ENCODE data around the gene PRKG1.

The PRKG1 gene

DNA sequence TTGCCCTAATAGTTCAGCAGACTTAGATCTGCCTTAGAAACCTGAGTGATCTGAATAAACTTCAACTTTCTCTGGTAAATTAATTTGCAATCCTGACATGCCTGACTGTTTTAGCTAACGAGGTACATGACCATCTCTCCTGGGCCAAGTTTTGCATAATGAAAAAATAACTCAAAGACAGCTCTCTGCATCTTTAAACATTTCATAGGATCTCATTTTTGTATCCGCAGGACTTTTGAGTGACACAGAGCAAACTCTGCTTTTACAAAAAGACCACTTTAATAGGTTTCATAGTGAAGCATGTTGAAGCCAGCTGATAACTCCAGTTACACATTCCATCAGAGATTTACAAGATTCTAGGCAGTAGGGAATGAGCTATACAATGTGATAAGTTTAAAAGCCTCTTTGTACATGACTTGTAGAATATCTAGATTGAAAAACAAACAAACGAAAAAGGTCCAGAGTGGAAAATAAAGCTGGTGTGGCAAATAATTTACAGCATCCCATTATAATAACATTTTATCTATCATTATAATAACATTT is 2.1 kb downstream of the PRKG1 start:
- DNase-seq (ENCODE audit: low read depth in 2 of 2), result no peak

DNA sequence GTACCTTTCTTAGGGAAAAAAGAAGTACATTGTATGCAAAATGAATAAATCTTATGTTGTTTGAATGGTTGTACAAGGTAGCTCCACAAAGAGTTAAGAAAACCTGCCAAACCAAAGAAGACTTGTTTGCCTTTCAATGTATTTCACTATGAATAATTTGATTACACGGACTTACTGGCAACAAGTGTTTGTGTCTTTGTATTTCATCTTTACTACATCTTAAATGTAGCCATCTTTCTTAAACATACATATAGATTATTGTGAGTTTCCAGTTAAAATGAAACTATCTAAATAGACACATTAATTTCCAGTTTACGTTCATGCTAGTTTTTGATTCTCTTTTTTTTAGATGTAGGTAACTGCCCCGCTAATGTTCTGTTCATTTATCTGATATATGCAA is 2.8 kb downstream of the PRKG1 start:
- DNase-seq (ENCODE audit: low read depth in 2 of 2), result no peak

DNA sequence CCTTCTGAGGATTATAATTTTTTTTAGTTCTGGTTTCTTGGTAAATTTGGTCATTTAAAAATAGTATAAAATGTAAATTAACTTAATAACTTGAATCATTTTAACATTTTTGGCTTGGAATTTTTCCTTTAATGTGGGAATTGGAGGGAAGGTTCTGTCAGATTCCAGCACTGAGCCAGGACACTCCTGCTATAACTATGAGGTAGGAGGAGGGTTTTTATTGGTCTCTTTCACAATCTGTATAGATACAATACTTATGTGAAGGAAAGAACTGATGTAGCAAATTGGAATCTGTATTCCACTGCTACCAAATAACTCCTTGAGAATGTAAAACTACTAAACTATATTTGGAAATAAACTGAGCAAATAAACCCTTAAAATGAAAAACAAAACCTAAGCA is 3.2 kb downstream of the PRKG1 start:
- DNase-seq (ENCODE audit: low read depth in 2 of 2), result no peak

DNA sequence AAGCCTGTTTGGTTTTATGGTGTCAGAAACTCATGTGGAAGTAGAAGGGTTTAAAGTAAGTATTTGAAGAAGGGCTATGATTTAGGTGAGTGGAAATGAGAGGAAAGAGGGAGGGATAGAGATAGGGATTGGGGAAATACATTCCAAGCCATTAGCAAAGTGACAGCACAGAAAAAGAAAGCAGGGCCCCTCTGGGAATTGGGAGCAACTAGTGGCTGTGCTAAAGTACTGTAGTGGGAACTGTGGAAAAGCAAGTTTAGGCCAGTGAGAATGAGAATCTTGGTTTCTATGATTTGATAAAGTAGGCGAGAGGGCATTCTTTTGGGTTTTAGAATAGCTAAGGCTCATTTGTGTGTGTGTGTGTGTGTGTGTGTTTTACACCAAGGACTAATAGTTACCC is 5.0 kb downstream of the PRKG1 start:
- no peak for DNase-seq (ENCODE audit: low read depth in 2 of 2)

DNA sequence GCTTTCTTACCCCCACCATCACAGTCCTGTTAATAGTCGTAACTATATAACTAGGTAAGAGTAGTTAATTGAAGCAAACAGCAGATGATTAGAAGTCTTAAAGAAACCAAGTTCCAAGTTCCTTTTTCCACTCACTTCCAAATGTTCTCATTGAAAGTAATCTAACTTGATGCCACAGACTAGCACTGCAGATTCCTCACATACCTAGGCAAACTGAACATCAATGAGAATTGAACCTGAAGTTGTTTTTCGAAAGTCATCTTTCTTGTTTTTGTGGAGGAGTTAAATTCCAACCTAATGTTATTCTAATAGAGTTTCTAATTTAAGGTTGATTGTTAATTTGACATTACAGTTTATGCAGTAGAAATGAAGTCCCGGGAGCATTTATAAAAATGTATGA is 5.5 kb downstream of the PRKG1 start:
- no peak for DNase-seq (ENCODE audit: low read depth in 2 of 2)

DNA sequence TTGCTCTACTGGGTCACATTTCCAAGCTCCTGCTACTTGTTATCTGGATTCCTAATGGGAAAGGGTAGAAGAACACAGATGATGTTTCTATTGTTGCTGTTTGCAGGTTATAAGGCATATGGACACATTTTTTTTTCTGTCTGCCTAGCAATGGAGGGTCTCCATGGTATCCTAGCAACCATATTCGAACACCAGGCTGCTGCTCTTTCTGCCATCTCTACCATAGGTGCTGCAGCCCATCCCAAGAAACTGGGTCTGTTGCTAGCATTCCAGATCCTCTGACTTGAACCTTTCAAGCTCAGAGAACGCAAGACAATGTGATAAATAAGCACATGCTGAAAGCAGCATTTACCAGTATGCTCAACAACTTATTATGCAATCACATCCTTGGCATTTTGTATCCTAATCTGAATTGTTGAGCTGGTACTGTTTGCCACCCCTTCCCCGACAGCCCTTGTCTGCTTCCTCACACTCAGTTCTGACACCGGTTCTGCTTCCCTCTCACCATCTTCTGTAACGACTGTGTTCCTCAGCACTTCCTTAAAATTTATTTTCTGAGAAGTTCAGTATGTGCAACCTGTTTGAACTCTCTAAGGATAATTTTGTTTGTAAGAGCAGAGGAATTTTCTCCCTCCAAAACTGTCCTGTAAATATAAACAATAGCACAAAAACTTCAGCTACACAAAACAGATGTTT is 6.2 kb downstream of the PRKG1 start:
- DNase-seq (ENCODE audit: low read depth in 2 of 2), result no peak

DNA sequence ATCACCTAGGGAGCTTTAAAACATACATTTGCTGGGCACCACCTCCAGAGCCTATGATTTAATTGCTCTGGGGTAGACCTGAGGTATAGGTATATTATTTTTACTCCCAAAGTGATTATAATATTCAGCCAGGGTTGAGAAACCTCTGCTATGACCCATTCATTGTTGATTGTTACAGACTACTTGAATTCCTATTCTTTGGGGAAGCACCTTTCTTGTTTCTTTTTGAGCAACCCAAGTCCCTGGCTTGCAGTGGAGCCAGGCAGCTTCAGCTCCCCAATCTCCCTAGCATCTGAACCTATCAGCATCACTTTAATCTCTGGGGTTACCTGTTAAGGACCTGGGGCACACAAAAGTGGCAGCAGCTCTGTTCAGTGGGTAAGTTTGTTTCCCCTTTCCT is 8.6 kb downstream of the PRKG1 start:
- DNase-seq (ENCODE audit: low read depth in 2 of 2), result no peak

DNA sequence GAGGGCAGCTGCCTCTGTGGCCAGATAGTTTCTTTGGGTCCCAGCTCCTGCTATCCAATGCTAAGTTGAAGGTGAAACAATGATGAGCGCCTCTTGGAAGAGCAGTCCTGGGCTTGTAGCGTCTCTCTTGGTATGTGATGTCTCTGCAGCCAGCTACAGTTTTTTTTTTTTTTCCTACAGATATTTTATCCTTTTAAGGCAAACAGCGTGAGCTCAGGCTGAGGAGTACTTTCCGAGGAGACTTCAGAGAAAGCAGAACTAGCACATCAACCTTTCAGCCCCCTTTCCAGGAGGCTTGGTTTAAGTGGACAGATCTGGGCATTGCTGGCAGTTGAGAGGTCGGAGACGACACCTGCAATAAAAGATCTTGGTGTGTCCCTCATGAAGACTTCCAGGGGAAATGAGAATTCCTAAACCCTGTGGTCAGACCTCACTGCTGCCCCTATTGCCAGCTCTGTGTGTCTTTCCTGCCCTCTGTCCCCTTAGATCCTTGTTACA is 9.1 kb downstream of the PRKG1 start:
- no peak for DNase-seq (ENCODE audit: low read depth in 2 of 2)

DNA sequence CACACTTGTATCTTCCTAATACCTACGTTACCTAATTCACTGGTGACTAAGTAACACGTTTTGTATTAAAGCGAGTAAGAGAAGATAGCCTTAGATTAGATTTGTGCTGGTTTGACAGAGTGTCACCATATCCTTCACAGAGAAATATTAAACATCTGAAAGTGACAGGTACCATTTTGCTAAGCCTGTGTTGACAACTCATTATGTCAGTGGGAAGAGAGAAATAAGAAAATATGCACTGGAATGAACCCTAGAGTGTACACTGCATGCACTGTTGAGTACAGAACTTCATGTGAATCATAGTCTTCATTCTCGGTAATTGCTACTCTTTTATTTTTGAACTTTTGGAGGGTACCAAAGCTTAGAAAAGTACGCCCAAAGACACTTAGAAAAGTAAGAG is 10.9 kb downstream of the PRKG1 start:
- DNase-seq (ENCODE audit: low read depth in 2 of 2), result no peak

DNA sequence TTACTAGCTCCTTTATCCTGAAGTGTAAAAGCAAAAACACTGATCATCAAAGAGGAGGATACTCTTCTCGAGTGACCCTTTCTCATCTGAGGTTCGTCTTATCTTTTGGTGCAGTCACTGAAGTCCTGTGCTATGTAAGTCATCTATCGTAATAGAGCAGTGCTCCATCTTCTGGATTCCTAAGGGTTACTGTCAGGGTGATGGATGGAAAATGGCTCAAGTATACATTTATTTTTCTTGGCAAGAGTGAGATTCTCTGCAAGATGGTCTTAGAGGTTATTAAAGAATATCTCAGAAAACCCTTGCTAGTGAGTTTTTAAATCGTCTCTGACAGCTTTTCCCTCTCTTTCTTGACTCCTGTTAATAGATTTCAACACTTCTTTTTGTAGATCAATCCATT is 12.4 kb downstream of the PRKG1 start:
- DNase-seq (ENCODE audit: low read depth in 2 of 2), result no peak

DNA sequence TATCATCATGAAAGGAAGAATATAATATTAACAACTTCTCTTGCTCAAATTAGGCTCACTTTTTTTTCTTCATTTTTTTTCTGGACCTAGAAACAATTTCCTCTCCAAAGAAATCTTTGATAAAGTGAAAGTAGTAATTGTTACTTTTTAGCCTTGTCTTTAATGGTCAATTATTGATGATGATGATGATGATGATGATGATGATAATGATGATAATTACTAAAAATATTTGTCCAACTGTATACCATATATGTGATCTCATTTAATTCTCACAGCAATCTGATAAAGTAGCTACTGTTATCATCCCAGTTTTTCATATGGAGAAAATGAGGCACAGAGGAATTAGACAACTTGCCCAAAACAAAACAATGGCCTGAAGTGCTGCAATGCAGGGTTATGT is 12.8 kb downstream of the PRKG1 start:
- DNase-seq (ENCODE audit: low read depth in 2 of 2), result no peak

DNA sequence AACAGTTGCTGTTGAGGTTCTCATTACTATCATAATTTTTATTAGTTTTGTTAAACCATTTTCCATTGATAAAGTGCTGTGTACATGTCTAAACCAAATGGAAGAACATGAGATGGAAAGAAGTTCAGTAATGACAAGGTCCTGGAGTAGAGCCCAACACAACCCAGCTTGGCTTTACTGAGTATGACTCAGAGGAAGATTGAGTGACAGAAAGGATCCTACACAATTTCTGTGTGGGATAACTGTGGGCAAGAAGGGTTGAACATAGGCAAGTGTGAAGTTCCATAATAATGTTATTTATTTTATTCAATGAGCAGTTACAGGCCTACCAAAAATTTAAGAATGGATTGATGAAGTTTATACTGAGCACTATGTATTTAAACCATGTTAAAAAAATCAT is 15.9 kb downstream of the PRKG1 start:
- DNase-seq (ENCODE audit: low read depth in 2 of 2), result no peak

DNA sequence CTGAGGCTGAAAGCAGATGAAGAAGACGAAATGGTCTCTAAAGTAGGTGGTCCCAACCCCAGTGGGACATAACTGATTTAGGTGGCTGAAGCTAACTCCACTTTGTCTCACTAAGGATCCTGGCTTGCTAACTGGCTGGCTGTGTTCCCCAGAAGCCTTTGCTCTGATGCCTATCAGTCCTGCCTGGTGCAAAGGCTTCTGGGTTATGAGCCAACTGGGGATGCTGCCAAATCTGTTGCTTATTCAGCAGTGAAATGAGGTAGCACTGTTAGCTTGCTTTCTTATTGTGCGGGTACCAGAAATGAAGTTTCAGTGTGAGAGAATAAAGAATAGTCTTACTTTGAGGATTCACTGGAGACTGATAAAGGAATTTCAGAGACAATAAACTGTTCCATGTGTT is 18.1 kb downstream of the PRKG1 start:
- no peak for DNase-seq (ENCODE audit: low read depth in 2 of 2)

DNA sequence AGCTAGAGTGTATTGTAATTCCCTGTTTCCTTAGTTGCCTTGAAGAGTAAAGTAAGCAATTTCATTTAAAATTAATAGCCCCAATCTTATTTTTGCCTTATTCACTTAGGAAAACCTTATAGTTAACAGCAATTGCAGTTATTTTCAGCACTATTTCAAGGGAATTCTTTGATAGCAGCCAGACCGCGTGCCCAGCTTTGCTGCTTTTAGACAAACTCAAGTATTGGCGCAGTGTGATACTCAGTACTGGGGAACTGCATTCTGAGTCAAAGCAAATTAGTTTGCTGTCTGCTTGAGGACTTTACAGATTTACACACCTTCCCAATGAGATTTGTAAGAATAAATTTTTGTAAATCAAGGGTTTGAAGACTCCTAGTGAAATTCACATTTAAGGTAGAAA is 21.2 kb downstream of the PRKG1 start:
- no peak for DNase-seq (ENCODE audit: low read depth in 2 of 2)

DNA sequence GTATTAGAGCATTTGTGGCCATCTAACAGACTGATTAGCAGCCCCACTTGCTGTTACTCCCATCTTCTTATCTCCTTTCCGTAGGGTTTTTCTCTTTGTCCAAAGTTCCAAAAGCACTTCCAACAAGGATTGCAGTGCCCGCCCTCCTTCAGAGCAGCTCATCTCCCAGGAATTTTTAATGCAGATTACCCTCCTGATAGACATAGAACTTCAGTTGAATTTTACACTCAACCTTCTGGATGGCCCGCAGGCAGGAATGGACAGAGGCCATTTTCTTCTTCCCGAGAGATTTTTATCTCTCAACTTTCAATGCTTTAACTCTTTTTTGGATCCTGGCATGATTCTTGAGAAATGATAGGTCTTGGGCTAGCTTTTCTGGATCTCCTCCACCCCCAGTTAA is 23.3 kb downstream of the PRKG1 start:
- DNase-seq (ENCODE audit: low read depth in 2 of 2), result no peak

DNA sequence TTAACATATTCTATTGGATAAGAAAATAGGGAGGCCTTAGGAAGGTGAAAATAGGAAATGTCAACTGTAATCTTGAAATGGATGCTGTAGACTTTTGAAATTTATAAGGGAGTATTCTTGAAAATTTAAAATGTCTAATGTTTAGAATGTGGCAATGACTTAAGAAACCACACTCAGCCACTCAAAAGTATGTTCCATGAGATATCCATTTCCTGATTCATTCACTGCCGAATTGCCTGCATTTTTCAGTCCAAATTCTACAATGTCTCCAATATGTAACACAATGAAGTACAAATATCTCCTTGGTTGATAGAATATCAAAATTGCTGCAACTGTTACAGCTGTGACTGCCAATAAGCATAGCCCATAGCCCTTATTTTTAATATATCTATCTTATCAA is 25.9 kb downstream of the PRKG1 start:
- no peak for DNase-seq (ENCODE audit: low read depth in 2 of 2)

DNA sequence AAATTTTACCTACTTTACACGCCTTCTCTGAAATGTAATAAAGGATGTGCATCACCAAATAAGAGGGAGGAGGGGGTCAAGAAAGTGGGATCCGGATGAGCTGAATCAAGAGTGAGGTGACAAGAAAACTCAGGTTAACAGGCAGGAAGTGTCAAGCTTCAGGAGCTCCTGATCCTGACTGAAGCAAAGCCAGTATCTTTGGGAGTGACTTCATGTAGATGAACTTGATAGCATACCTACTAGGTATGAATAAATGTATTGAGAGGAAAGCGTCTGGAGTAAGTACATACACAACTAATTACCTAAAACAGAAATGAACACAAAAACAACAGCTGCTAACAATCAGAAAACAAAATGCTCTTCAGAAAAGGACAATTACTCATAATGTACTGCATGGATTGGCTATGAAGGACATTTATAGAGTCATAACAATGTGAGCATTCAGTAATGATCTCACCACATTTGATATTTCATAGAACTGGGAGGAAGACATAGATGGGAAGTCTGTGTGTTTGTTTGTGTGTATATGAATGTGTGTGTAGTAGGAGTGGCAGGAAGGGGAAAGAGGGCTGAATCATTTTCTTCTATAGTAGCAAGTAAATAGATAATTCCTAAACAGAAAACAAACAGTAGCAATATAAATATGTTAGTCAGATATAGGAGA is 29.4 kb downstream of the PRKG1 start:
- no peak for DNase-seq (ENCODE audit: low read depth in 2 of 2)

DNA sequence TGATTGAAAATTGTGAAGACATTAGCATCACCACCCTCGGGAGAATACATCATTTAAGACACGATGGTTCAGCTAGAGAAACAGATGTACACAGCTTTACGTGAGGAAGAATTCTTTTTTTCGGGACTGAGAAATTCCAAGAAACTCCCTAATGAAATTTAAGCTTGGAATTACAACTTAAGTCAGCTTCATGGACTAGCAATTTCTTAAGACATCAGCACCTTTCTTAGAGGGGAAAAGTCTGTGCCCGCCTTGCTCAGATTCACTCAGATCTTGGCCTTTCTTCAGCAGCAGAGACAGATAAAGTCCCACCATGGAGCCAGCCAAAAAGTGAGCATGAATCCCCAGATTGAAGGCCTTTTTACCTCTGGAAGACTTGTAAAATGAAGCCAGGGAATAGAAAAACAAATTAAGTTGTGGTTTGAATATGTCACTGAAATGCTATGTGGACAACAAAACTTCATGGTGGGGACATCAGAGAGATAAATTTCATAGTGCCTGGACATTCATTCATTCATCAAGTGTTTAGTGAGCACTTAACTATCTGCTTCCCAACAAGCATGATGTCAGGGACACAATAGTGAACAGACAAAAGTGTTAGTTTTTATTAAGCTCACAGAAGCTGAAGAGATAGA is 32.1 kb downstream of the PRKG1 start:
- DNase-seq (ENCODE audit: low read depth in 2 of 2), result no peak

DNA sequence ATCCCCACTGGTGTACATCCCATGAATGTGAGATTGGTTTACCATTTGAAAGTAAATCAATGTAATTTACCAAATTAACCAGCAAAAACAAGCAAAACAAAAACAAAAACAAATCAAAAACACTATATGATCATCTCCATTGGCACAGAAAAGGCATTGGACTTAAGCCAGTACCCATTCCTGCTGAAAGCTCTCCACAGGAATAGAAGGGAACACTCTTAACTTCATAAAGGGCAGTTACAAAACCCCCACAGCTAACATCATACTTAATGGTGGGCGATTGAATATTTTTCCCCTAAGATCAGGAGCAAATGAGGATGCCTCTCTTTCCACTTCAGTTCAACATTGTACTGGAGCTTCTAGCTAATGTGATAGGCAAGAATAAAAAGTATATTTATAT is 34.1 kb downstream of the PRKG1 start:
- no peak for DNase-seq (ENCODE audit: low read depth in 2 of 2)

DNA sequence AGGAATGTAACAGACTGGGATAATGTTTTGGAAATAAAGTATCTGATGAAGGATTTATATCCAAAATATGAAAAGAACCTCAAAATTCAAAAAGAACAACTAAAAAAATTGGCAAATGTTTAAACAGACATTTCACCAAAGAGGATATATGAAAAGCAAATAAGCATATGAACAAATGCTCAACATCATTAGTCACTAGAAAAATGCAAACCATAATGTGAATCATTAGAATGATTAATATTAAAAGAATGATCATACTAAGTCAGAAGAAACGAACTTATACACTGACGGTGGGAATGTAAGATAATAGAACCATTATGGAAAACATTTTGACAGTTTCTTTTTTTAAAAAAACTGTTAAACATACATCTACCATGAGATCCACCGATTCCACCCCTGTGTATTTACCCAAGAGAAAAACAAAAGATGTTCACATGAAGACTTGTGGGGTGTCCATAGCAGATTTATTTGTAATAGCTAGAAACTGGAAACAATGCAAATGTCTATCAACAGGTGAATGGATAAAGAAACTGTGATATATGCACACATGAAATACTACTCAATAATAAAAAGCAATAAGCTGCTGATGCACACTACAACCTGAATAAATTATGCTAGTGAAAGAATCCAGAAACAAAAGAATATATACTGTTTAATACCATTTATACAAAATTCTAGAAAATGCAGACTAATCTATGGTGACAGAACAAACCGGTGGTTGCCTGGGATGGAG is 35.7 kb downstream of the PRKG1 start:
- DNase-seq (ENCODE audit: low read depth in 2 of 2), result no peak

DNA sequence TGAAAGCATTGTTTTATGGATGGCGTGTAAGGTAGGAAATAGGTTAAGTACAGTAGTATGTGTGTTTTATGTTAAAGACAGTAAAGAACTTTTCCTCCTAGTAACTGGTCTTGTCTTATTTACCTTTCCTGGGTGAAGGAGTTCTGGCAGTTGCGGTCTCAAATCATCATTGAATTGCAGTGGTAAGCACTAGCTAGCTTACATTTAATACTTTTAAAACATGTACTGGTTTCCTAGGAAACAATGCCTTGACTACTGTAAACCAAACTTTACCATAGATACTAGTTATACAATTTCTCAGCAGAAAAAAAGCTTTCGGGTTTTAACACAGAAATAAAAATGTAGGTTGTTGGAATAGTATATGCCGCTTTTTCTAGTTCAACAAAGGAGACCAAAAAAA is 37.7 kb downstream of the PRKG1 start:
- DNase-seq (ENCODE audit: low read depth in 2 of 2), result no peak

DNA sequence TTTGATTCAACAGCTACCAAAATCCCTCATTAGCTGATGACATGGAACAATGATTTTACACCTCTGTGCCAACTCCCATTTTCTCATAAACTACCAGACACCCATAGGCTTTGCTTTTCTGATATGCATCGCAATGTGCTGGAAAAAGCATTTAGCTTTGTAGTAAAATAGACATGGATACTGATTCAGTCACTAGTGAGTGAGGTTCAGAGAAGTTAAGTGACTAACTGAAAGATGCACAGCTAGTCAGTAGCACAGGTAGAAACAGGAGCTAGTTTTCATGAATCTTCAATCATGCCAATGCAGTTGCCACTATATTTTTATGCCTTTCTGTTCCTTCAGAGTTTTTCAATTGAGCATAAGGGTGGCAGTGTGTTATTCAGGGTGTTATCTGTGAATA is 38.7 kb downstream of the PRKG1 start:
- DNase-seq (ENCODE audit: low read depth in 2 of 2), result no peak
